ENCODE results near the gene CACNA2D2. TPM values are rescaled to one million over a fixed set of nuclear protein-coding genes. Genes with fewer than 3 reads are reported as not detected.

Gene CACNA2D2
- total and polyA plus RNA-seq, 2 of the 13 experiments (the other 11 are each of a cell fraction or from before 2014, with no cell fraction given), result not detected

GRCh38 chr3:50504681-50505080 is 1.2 kb upstream of the CACNA2D2 start (continued):
- TF ChIP-seq, protein P1, sequence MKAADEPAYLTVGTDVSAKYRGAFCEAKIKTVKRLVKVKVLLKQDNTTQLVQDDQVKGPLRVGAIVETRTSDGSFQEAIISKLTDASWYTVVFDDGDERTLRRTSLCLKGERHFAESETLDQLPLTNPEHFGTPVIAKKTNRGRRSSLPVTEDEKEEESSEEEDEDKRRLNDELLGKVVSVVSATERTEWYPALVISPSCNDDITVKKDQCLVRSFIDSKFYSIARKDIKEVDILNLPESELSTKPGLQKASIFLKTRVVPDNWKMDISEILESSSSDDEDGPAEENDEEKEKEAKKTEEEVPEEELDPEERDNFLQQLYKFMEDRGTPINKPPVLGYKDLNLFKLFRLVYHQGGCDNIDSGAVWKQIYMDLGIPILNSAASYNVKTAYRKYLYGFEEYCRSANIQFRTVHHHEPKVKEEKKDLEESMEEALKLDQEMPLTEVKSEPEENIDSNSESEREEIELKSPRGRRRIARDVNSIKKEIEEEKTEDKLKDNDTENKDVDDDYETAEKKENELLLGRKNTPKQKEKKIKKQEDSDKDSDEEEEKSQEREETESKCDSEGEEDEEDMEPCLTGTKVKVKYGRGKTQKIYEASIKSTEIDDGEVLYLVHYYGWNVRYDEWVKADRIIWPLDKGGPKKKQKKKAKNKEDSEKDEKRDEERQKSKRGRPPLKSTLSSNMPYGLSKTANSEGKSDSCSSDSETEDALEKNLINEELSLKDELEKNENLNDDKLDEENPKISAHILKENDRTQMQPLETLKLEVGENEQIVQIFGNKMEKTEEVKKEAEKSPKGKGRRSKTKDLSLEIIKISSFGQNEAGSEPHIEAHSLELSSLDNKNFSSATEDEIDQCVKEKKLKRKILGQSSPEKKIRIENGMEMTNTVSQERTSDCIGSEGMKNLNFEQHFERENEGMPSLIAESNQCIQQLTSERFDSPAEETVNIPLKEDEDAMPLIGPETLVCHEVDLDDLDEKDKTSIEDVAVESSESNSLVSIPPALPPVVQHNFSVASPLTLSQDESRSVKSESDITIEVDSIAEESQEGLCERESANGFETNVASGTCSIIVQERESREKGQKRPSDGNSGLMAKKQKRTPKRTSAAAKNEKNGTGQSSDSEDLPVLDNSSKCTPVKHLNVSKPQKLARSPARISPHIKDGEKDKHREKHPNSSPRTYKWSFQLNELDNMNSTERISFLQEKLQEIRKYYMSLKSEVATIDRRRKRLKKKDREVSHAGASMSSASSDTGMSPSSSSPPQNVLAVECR (CRISPR knock-in tag; IDR thresholded peaks at IDR 0.05; ENCODE audit: borderline replicate concordance), result no peak

- TF ChIP-seq ZNF33B (CRISPR knock-in tag; IDR thresholded peaks at IDR 0.05) (no peak), TOPORS (CRISPR knock-in tag; IDR thresholded peaks at IDR 0.05) (no peak), JUNB (CRISPR knock-in tag; IDR thresholded peaks at IDR 0.05; ENCODE audit: borderline replicate concordance) (no peak), SCMH1 (CRISPR knock-in tag; IDR thresholded peaks at IDR 0.05; ENCODE audit: borderline replicate concordance) (no peak), ZKSCAN5 (CRISPR knock-in tag; IDR thresholded peaks at IDR 0.05) (no peak), KLF16 (CRISPR knock-in tag; IDR thresholded peaks at IDR 0.05) (no peak), ZSCAN25 (CRISPR knock-in tag; IDR thresholded peaks at IDR 0.05) (no peak)
- TF ChIP-seq, protein P2, sequence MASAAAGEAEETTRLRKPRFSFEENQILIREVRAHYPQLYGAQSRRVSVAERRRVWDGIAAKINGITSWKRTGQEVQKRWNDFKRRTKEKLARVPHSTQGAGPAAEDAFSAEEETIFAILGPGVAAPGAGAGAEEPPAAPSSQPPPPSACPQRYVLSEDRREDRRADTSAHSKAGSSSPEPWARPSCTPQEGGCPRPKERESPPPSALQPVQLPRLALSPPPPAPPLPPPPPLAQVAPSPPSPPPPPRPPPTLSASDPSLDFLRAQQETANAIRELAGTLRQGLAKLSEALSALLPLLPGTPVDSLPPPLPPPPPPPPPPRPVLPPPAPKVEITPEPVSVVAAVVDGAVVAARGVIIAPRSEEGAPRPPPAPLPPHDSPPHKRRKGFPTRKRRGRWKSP (CRISPR knock-in tag; IDR thresholded peaks at IDR 0.05), result 0 out of 2 replicates have a peak, but pooled peaks have one; percentile 39
- Histone ChIP-seq H3K27ac (ENCODE audit: extremely low read length, insufficient read depth, low read length) (no peak overlapping the region), H3K4me1 (ENCODE audit: insufficient read depth, low read length) (no peaks in the 10 kb centered on the region), H3K36me3 (replicated peaks in 1 of 2; ENCODE audit: control insufficient read depth in 1 of 2, insufficient read depth in 2 of 2, low read length in 2 of 2) (no peaks in the 10 kb centered on the region), H3K9ac (ENCODE audit: insufficient read depth, low read depth, low read length) (no peak overlapping the region), H4K20me1 (ENCODE audit: insufficient read depth, low read length) (peaks cover 6% of the 10 kb centered on the region; the same call in 1 of the 2 replicates), H3K4me2 (ENCODE audit: low read depth, low read length) (peak overlapping the region; percentile 32), H3K4me3 (replicated peaks in 1 of 3; ENCODE audit: insufficient read depth in 1 of 3, low read depth in 2 of 3, low read length in 3 of 3) (peak overlapping the region in 1 of 3 experiments; percentile 46; a peak in 2 of 6 replicates), H2AFZ (ENCODE audit: low read length) (no peak overlapping the region), H3K9me3 (ENCODE audit: low read length) (no peaks in the 10 kb centered on the region), H3K27me3 (ENCODE audit: control insufficient read depth in 1 of 2, insufficient read depth in 2 of 2, low read length in 2 of 2) (peaks cover 13 to 67% of the 10 kb centered on the region in 2 experiments; a peak in 4 of 5 replicates), H3K79me2 (ENCODE audit: insufficient read depth, low read length) (no peaks in the 10 kb centered on the region)
- no TSS peak for BruUV-seq (replicated peaks)
- no peak for FAIRE-seq
- in situ Hi-C loops (cut with HindIII; ENCODE audit: extremely low pct_ligation_motif_present, low pct_unique_long_range_greater_than_20kb), result no loop called here
- WGBS (ENCODE audit: low lambda C conversion rate), result 31% methylated on average over 2 of the region's 79 CpGs
- intact Hi-C loops (cut with micrococcal nuclease; ENCODE audit: unreplicated experiment), result no loop called here
- CTCF ChIA-PET (ENCODE audit: low intra/inter-chr PET ratio, low total read pairs), result no interaction called here
- POLR2A ChIA-PET, result no interaction called here
- ATAC-seq, result no peak
- no peak for DNase-seq (ENCODE audit: low spot score)
These were observed 630 bp downstream of the CACNA2D2 start for GRCh38 chr3:50502584-50503423.

Measured in HepG2 (cell line).